ENCODE measurements around the gene NAA60.
"Not testable (repeated sequence)": the region's sequence is repeated elsewhere in the genome, so short reads cannot be mapped to it uniquely, and the experiment has no call there.

NAA60 gene

GRCh38 chr16:3496386-3496785, 52.9 kb downstream of the NAA60 start:
- H3K27ac ChIP-seq (ENCODE audit: low read depth, low read length) = no peak overlapping the region
- WGBS = 96% methylated on average over 30 of the region's 30 CpGs
- no peaks in the 10 kb centered on the region for H3K4me1 ChIP-seq (ENCODE audit: insufficient read depth, low read length)
- H3K9me3 ChIP-seq (ENCODE audit: insufficient read depth, low read depth, low read length) = no peaks in the 10 kb centered on the region
- no peaks in the 10 kb centered on the region for H3K27me3 ChIP-seq (ENCODE audit: insufficient read depth, low read length)
- no peaks in the 10 kb centered on the region for H3K36me3 ChIP-seq (ENCODE audit: insufficient read depth, low read length)
- H3K9ac ChIP-seq (ENCODE audit: low read depth, low read length) = no peak overlapping the region
- H3K4me3 ChIP-seq (ENCODE audit: low read length) = no peak overlapping the region

DNA sequence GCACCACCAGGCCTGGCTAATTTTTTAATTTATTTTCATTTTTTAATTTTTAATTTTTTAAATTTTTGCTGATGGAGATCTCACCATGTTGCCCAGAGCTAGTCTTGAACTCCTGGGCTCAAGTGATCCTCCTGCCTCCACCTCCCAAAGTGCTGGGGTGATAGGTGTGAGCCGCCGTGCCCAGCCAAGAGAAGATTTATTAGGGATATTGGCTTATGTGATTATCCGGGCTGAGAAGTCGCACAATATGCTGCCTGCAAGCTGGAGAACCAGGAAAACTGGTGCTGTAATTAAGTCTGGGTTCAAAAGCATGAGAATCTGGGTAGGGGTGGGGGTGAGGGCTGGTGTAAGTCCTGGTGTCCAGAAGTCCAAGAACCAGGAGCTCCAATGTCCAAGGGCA, 54.3 kb downstream of the NAA60 start:
- Histone ChIP-seq H3K4me3 (ENCODE audit: low read length) (no peak overlapping the region), H3K9me3 (ENCODE audit: insufficient read depth, low read depth, low read length) (no peaks in the 10 kb centered on the region), H3K9ac (ENCODE audit: low read depth, low read length) (no peak overlapping the region), H3K27ac (ENCODE audit: low read depth, low read length) (no peak overlapping the region), H3K27me3 (ENCODE audit: insufficient read depth, low read length) (no peaks in the 10 kb centered on the region), H3K4me1 (ENCODE audit: insufficient read depth, low read length) (peaks cover 1% of the 10 kb centered on the region; the same call in 1 of the 2 replicates), H3K36me3 (ENCODE audit: insufficient read depth, low read length) (no peaks in the 10 kb centered on the region)
- 86% methylated on average over 4 of the region's 4 CpGs for WGBS

DNA sequence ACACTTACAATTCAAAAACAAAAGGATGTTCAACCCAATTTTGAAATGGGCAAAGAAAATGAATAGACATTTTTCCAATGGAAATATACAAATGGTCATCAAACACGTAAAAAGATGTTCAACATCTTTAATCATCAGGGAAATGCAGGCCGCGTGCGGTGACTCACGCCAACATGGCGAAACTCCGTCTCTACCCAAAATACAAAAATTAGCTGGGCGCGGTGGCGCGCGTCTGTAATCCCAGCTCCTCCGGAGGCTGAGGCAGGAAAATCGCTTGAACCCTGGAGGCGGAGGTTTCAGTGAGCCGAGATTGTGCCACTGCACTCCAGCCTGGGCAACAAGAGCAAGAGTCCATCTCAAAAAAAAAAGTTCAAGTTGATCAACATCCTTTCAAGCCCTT, 55.5 kb downstream of the NAA60 start:
- H3K27me3 ChIP-seq (ENCODE audit: insufficient read depth, low read length) = no peaks in the 10 kb centered on the region
- no peak overlapping the region for H3K27ac ChIP-seq (ENCODE audit: low read depth, low read length)
- WGBS = 95% methylated on average over 16 of the region's 16 CpGs
- H3K9ac ChIP-seq (ENCODE audit: low read depth, low read length) = no peak overlapping the region
- H3K4me1 ChIP-seq (ENCODE audit: insufficient read depth, low read length) = peaks cover 2% of the 10 kb centered on the region; the same call in 1 of the 2 replicates
- H3K9me3 ChIP-seq (ENCODE audit: insufficient read depth, low read depth, low read length) = no peaks in the 10 kb centered on the region
- H3K4me3 ChIP-seq (ENCODE audit: low read length) = no peak overlapping the region
- H3K36me3 ChIP-seq (ENCODE audit: insufficient read depth, low read length) = no peaks in the 10 kb centered on the region

DNA sequence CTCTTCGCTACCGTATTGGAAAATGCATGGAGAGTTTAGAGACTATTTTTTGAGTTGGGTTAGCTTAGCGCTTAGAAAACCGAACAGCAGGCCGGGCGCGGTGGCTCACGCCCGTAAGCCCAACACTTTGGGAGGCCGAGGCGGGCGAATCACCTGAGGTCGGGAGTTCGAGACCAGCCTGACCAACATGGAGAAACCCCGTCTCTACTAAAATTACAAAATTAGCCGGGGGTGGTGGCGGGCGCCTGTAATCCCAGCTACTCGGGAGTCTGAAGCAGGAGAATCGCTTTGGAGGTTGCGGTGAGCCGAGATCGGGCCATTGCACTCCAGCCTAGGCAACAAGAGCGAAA, 57.9 kb downstream of the NAA60 start:
- Histone ChIP-seq H3K4me3 (ENCODE audit: low read length) (peak overlapping the region; percentile 73), H3K27ac (ENCODE audit: low read depth, low read length) (peak overlapping the region; percentile 73; the same call in 1 of the 2 replicates), H3K9ac (ENCODE audit: low read depth, low read length) (peak overlapping the region; percentile 73), H3K36me3 (ENCODE audit: insufficient read depth, low read length) (peaks cover 10% of the 10 kb centered on the region)
- WGBS = 21% methylated on average over 23 of the region's 24 CpGs
- H3K4me1 ChIP-seq (ENCODE audit: insufficient read depth, low read length); H3K27me3 ChIP-seq (ENCODE audit: insufficient read depth, low read length); H3K9me3 ChIP-seq (ENCODE audit: insufficient read depth, low read depth, low read length): not testable (repeated sequence)

DNA sequence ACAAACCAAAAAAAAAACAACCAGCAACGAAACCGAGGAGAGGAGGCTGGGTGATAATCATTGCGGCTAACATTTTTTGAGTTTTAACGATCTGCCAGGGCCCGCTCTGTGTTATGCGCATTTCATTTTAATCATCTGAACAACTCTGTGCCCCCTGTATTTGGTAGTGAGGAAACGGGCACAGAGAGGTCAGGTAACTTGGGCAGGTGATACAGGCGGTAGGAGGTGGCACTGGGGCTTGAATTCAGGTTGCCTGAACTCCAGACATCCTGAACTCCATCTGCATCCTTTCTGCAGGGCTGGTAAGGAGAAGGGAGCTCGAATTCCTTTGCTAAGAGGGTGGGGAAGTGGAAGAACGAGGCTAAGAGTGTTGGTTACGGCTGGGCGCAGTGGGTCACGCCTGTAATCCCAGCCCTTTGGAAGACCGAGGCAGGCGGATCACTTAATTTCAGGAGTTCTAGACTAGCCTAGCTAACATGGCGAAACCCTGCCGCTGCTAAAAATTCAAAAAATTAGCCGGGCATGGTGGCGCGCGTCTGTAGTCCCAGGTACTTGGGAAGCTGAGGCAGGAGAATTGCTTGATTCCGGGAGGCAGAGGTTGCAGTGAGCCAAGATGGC, 58.4 kb downstream of the NAA60 start:
- H3K9me3 ChIP-seq (ENCODE audit: insufficient read depth, low read depth, low read length) = no peaks in the 10 kb centered on the region
- 79% methylated on average over 22 of the region's 22 CpGs for WGBS
- H3K4me1 ChIP-seq (ENCODE audit: insufficient read depth, low read length) = peaks cover 2% of the 10 kb centered on the region; the same call in 1 of the 2 replicates
- H3K27me3 ChIP-seq (ENCODE audit: insufficient read depth, low read length) = no peaks in the 10 kb centered on the region
- peaks cover 11% of the 10 kb centered on the region for H3K36me3 ChIP-seq (ENCODE audit: insufficient read depth, low read length)
- peak overlapping the region; percentile 73 for H3K4me3 ChIP-seq (ENCODE audit: low read length)
- no peak overlapping the region for H3K27ac ChIP-seq (ENCODE audit: low read depth, low read length)
- H3K9ac ChIP-seq (ENCODE audit: low read depth, low read length) = peak overlapping the region; percentile 73; the same call in 1 of the 2 replicates

DNA sequence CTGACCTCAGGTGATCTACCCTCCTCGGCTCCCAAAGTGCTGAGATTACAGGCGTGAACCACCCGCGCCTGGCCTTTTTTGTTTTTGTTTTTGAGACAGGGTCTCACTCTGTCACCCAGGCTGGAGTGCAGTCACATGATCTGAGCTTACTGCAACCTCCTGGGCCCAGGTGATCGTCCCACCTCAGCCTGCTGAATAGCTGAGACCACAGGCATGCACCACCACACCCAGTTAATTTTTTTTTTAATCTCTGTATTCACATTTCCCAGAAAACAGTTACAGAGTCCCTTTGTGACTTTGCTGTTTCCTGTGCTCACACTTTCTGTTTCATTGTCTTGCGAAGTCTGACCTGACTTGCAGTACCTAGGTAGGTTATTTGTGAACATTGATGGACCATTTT, 60.0 kb downstream of the NAA60 start:
- Histone ChIP-seq H3K27ac (ENCODE audit: low read depth, low read length) (no peak overlapping the region), H3K4me3 (ENCODE audit: low read length) (no peak overlapping the region), H3K9me3 (ENCODE audit: insufficient read depth, low read depth, low read length) (no peaks in the 10 kb centered on the region), H3K36me3 (ENCODE audit: insufficient read depth, low read length) (peaks cover 22% of the 10 kb centered on the region), H3K9ac (ENCODE audit: low read depth, low read length) (no peak overlapping the region), H3K27me3 (ENCODE audit: insufficient read depth, low read length) (no peaks in the 10 kb centered on the region), H3K4me1 (ENCODE audit: insufficient read depth, low read length) (peaks cover 2% of the 10 kb centered on the region; the same call in 1 of the 2 replicates)
- 94% methylated on average over 6 of the region's 6 CpGs for WGBS

GRCh38 chr16:3508736-3509135, 65.3 kb downstream of the NAA60 start:
- no peaks in the 10 kb centered on the region for H3K9me3 ChIP-seq (ENCODE audit: insufficient read depth, low read depth, low read length)
- H3K36me3 ChIP-seq (ENCODE audit: insufficient read depth, low read length) = peaks cover 56% of the 10 kb centered on the region
- WGBS = 92% methylated on average over 7 of the region's 7 CpGs
- no peaks in the 10 kb centered on the region for H3K4me1 ChIP-seq (ENCODE audit: insufficient read depth, low read length)
- H3K4me3 ChIP-seq (ENCODE audit: low read length) = no peak overlapping the region
- H3K27ac ChIP-seq (ENCODE audit: low read depth, low read length) = no peak overlapping the region
- no peaks in the 10 kb centered on the region for H3K27me3 ChIP-seq (ENCODE audit: insufficient read depth, low read length)
- H3K9ac ChIP-seq (ENCODE audit: low read depth, low read length) = no peak overlapping the region

DNA sequence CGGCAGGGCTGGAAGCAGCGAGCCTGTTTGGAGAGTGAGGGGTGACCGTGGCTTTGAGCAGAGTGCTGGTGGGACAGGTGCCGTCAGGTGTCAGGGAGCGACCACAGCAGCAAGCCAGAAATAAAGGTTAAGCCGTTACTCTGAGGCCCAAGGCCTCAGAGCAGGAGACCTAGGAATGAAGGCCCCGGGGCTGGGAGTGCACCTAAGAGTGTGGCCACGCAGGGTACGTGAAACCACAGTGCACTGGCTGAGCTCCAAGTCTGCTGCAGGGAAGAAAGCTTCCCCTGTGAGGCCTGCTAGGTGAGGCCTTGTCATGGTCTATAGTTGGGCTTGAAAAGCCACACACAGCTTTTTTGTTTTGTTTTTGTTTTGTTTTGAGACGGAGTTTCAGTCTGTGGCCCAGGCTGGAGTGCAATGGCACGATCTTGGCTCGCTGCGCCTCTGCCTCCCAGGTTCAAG, 66.0 kb downstream of the NAA60 start:
- no peak overlapping the region for H3K27ac ChIP-seq (ENCODE audit: low read depth, low read length)
- peaks cover 63% of the 10 kb centered on the region for H3K36me3 ChIP-seq (ENCODE audit: insufficient read depth, low read length)
- no peak overlapping the region for H3K4me3 ChIP-seq (ENCODE audit: low read length)
- no peaks in the 10 kb centered on the region for H3K9me3 ChIP-seq (ENCODE audit: insufficient read depth, low read depth, low read length)
- H3K27me3 ChIP-seq (ENCODE audit: insufficient read depth, low read length) = no peaks in the 10 kb centered on the region
- no peak overlapping the region for H3K9ac ChIP-seq (ENCODE audit: low read depth, low read length)
- H3K4me1 ChIP-seq (ENCODE audit: insufficient read depth, low read length) = no peaks in the 10 kb centered on the region
- WGBS = 95% methylated on average over 13 of the region's 13 CpGs

DNA sequence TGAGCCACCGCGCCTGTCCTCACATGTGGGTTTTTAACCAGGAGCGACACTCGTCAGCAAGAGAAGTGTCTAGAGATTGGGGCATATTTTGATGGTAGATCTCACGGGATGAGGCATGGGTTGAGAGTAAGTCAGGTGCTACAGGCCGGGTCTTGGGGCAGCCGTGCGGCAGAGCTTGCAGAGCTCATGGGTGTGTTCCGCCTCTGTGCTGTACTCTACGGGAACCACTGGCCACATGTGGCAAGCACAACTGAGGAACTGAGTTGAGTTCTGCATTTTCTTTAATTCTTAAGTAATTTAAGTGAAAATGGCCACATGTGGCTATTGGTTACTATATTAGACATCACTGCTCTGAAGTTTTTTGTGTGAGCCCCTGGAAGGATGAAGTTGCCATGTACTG, 66.9 kb downstream of the NAA60 start:
- Histone ChIP-seq H3K36me3 (ENCODE audit: insufficient read depth, low read length) (peaks cover 71% of the 10 kb centered on the region), H3K9me3 (ENCODE audit: insufficient read depth, low read depth, low read length) (no peaks in the 10 kb centered on the region), H3K4me3 (ENCODE audit: low read length) (no peak overlapping the region), H3K4me1 (ENCODE audit: insufficient read depth, low read length) (no peaks in the 10 kb centered on the region), H3K27me3 (ENCODE audit: insufficient read depth, low read length) (no peaks in the 10 kb centered on the region), H3K27ac (ENCODE audit: low read depth, low read length) (no peak overlapping the region), H3K9ac (ENCODE audit: low read depth, low read length) (no peak overlapping the region)
- 96% methylated on average over 10 of the region's 10 CpGs for WGBS

GRCh38 chr16:3511286-3512180, 68.1 kb downstream of the NAA60 start:
- 94% methylated on average over 23 of the region's 23 CpGs for WGBS
- Histone ChIP-seq H3K4me1 (ENCODE audit: insufficient read depth, low read length) (no peaks in the 10 kb centered on the region), H3K9me3 (ENCODE audit: insufficient read depth, low read depth, low read length) (no peaks in the 10 kb centered on the region), H3K36me3 (ENCODE audit: insufficient read depth, low read length) (peaks cover 72% of the 10 kb centered on the region), H3K4me3 (ENCODE audit: low read length) (no peak overlapping the region), H3K27me3 (ENCODE audit: insufficient read depth, low read length) (no peaks in the 10 kb centered on the region), H3K9ac (ENCODE audit: low read depth, low read length) (no peak overlapping the region), H3K27ac (ENCODE audit: low read depth, low read length) (no peak overlapping the region)

DNA sequence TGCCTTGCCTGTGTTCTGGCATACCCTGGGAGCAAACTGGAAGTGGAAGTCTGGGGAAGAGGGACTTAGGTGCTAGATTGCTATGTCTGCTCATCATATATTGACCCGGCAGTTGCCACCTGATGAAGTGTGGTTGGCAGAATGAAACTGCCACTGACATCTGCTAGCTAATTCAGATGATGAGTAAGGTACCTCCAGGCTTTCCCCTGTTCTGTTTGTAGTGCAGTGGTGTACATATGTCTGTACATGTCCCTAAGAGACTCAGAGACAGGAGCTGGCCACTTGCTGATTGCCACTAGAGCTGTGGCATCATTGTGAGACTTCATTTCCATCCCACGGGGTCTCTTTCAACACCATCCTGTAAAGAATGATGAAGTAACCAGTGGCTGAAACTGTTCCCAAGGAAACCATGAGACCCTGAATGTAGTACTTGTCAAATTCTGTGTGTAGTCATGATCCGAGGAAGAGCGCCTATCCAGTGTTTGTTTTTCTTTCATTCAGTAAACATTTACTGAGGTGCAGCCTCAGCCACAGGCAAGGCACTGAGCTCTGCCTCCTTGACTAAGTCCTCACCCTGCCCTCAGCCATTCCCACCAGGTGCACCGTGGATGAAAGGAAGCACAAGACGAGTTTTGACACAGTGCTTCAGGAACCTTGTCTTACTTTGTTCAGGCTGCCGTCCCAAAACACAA, 70.6 kb downstream of the NAA60 start:
- H3K36me3 ChIP-seq (ENCODE audit: insufficient read depth, low read length) = peaks cover 68% of the 10 kb centered on the region
- no peaks in the 10 kb centered on the region for H3K27me3 ChIP-seq (ENCODE audit: insufficient read depth, low read length)
- no peak overlapping the region for H3K27ac ChIP-seq (ENCODE audit: low read depth, low read length)
- no peaks in the 10 kb centered on the region for H3K9me3 ChIP-seq (ENCODE audit: insufficient read depth, low read depth, low read length)
- no peaks in the 10 kb centered on the region for H3K4me1 ChIP-seq (ENCODE audit: insufficient read depth, low read length)
- 94% methylated on average over 7 of the region's 7 CpGs for WGBS
- H3K4me3 ChIP-seq (ENCODE audit: low read length) = no peak overlapping the region
- H3K9ac ChIP-seq (ENCODE audit: low read depth, low read length) = no peak overlapping the region

All from HUES64 (cell line).